Measurements from ENCODE around the gene UBE2D4.
"Not testable (repeated sequence)": the region's sequence is repeated elsewhere in the genome, so short reads cannot be mapped to it uniquely, and the experiment has no call there.

UBE2D4 gene

GRCh38 chr7:43969586-43969985 is 43.4 kb downstream of the UBE2D4 start:
- not testable (repeated sequence) for DNase-seq

GRCh38 chr7:43970698-43971097 is 44.5 kb downstream of the UBE2D4 start:
- not testable (repeated sequence) for DNase-seq

- DNase-seq: not testable (repeated sequence)
These were observed 47.9 kb downstream of the UBE2D4 start for GRCh38 chr7:43974033-43974573.

- DNase-seq: not testable (repeated sequence)
These were observed 48.7 kb downstream of the UBE2D4 start for GRCh38 chr7:43974725-43975482.

- DNase-seq: no peak
These were observed 51.3 kb downstream of the UBE2D4 start for GRCh38 chr7:43977525-43977924.

- not testable (repeated sequence) for DNase-seq
These were observed 51.9 kb downstream of the UBE2D4 start for GRCh38 chr7:43978102-43978501.

- DNase-seq: not testable (repeated sequence)
These were observed 56.6 kb downstream of the UBE2D4 start for GRCh38 chr7:43982848-43983247.

- DNase-seq: not testable (repeated sequence)
These were observed 57.5 kb downstream of the UBE2D4 start for GRCh38 chr7:43983736-43984135.

- not testable (repeated sequence) for DNase-seq
These were observed 59.9 kb downstream of the UBE2D4 start for GRCh38 chr7:43985904-43986864.

GRCh38 chr7:43987476-43987875 is 61.2 kb downstream of the UBE2D4 start:
- DNase-seq: not testable (repeated sequence)

GRCh38 chr7:43990011-43990585 is 63.9 kb downstream of the UBE2D4 start:
- DNase-seq: not testable (repeated sequence)

- not testable (repeated sequence) for DNase-seq
These were observed 64.6 kb downstream of the UBE2D4 start for GRCh38 chr7:43990829-43991228.

- not testable (repeated sequence) for DNase-seq
These were observed 66.7 kb downstream of the UBE2D4 start for GRCh38 chr7:43992896-43993295.

- not testable (repeated sequence) for DNase-seq
These were observed 68.4 kb downstream of the UBE2D4 start for GRCh38 chr7:43994681-43995080.

GRCh38 chr7:43997532-43997931 is 71.3 kb downstream of the UBE2D4 start, which contains the start of gene SPDYE1:
Gene SPDYE1 (plus strand): TSS chr7:43997897. CDS start chr7:43999950, 2,053 bp downstream.
- not testable (repeated sequence) for DNase-seq

Data from Kasumi-1 (cell line).